HCT116 (cell line): ENCODE data around the gene TMEM204. TPM values are rescaled to one million over a fixed set of nuclear protein-coding genes. Genes with fewer than 3 reads are reported as not detected.

Experiments used
- ATAC-seq: fragments of 200-7000 bp; cut with Tn5 transposase; 2 replicates; pipeline ENCODE4 v1.9.1; 2020; ENCODE audit warnings: mild to moderate bottlenecking, moderate library complexity
- BruUV-seq: library from RNA; stranded (reverse); fragments of 400-500 nt; replicated peaks from 2 replicates; lab custom pipeline; 2021; lab: Mats Ljungman, UMichigan
- CTCF ChIA-PET: fragments of 300-600 bp; sonication (Branson Sonifier 250); formaldehyde crosslinking; loops from one replicate; lab custom pipeline; 2021; ENCODE audit warnings: antibody characterized with exemption; lab: Charles Lee
- POLR2A ChIA-PET: fragments of 300-600, 350-600 bp; sonication (Branson Sonifier 250); formaldehyde crosslinking; loops from one replicate; lab custom pipeline; 2021; ENCODE audit warnings: antibody characterized with exemption; lab: Charles Lee
- RAD21 ChIA-PET, 2 experiments: fragments of 300-600 bp; sonication (Branson Sonifier 250); formaldehyde crosslinking; loops; one replicate each; lab custom pipeline; 2023; ENCODE audit warnings: low total read pairs in 2 of 2; ENCODE audit not compliant: uncharacterized antibody in 2 of 2, unreplicated experiment in 2 of 2, low non-redundant PET in 1 of 2; lab: Charles Lee
- DNase-seq: peaks from one replicate; pipeline ENCODE4 v3.0.0-alpha.2; 2010; ENCODE audit warnings: low read depth, low spot score
- H2AFZ ChIP-seq: fragments of 200-600 bp; shearing (Covaris generic), sonication (generic); 2 replicates; pipeline ENCODE4 v1.6.1; 2017; ENCODE audit warnings: low read depth, mixed run types, mixed read lengths, antibody characterized with exemption, low read length; ENCODE audit not compliant: poor library complexity, severe bottlenecking
- H3K27ac ChIP-seq: 2 replicates; pipeline ENCODE4 v1.5.1; 2012; ENCODE audit warnings: low read depth, low read length
- H3K27me3 ChIP-seq: fragments of 200-600 bp; sonication (generic); 2 replicates; pipeline ENCODE4 v1.6.1; 2016; ENCODE audit warnings: mixed run types, low read length, mixed read lengths; ENCODE audit not compliant: insufficient read depth
- H3K36me3 ChIP-seq, 2 experiments: fragments of 200-500 bp in 1 of 2; fragments of 200-600 bp in 1 of 2; sonication (Bioruptor generic) in 1 of 2; sonication (generic) in 1 of 2; 2 replicates each; pipeline versions ENCODE4 v1.5.1 to v1.6.1; 2014 to 2016; ENCODE audit warnings: low read length in 2 of 2, inconsistent platforms in 1 of 2, mixed read lengths in 1 of 2, mixed run types in 1 of 2; ENCODE audit not compliant: insufficient read depth in 2 of 2, control insufficient read depth in 1 of 2
- H3K4me1 ChIP-seq, 2 experiments: fragments of 200-600 bp in 1 of 2; sonication (generic) in 1 of 2; 2 replicates each; pipeline versions ENCODE4 v1.5.1 to v1.6.1; 2012 to 2017; ENCODE audit warnings: low read length in 2 of 2, inconsistent platforms in 1 of 2, mild to moderate bottlenecking in 1 of 2, mixed read lengths in 1 of 2, mixed run types in 1 of 2, moderate library complexity in 1 of 2; ENCODE audit not compliant: insufficient read depth in 2 of 2, control insufficient read depth in 1 of 2
- H3K4me2 ChIP-seq: fragments of 200-600 bp; sonication (generic); 2 replicates; pipeline ENCODE4 v1.6.1; 2017; ENCODE audit warnings: mixed run types, low read length, mixed read lengths
- H3K4me3 ChIP-seq, 2 experiments: fragments of 200-600 bp in 1 of 2; sonication (generic) in 1 of 2; replicated peaks in 1 of 2; 2 replicates each; pipeline ENCODE4 v1.5.1; 2011 to 2016; ENCODE audit warnings: low read length in 2 of 2, control low read depth in 1 of 2, low read depth in 1 of 2, mild to moderate bottlenecking in 1 of 2, mixed read lengths in 1 of 2, mixed run types in 1 of 2
- H3K79me2 ChIP-seq: fragments of 200-600 bp; sonication (generic); 2 replicates; pipeline ENCODE4 v1.6.1; 2017; ENCODE audit warnings: mild to moderate bottlenecking, mixed run types, low read length, moderate library complexity, mixed read lengths; ENCODE audit not compliant: insufficient read depth
- H3K9ac ChIP-seq: fragments of 200-600 bp; sonication (generic); 2 replicates; pipeline ENCODE4 v1.6.1; 2016; ENCODE audit warnings: low read length, mixed read lengths
- H3K9me2 ChIP-seq: fragments of 200-600 bp; sonication (generic), shearing (Covaris generic); 2 replicates; pipeline ENCODE4 v1.6.1; 2017; ENCODE audit warnings: mixed run types, mild to moderate bottlenecking, moderate library complexity; ENCODE audit not compliant: insufficient read depth
- H3K9me3 ChIP-seq, 2 experiments: fragments of 200-500 bp in 1 of 2; fragments of 200-600 bp in 1 of 2; sonication (Bioruptor generic) in 1 of 2; sonication (generic) in 1 of 2; 2 replicates each; pipeline ENCODE4 v1.6.1; 2014 to 2017; ENCODE audit warnings: low read length in 2 of 2, mixed read lengths in 2 of 2, inconsistent platforms in 1 of 2, low read depth in 1 of 2, mild to moderate bottlenecking in 1 of 2, mixed run types in 1 of 2, moderate library complexity in 1 of 2; ENCODE audit not compliant: control insufficient read depth in 1 of 2, insufficient read depth in 1 of 2
- H4K20me1 ChIP-seq: fragments of 200-600 bp; sonication (generic), shearing (Covaris generic); 2 replicates; pipeline ENCODE4 v1.6.1; 2017; ENCODE audit warnings: mixed run types, mild to moderate bottlenecking, moderate library complexity; ENCODE audit not compliant: insufficient read depth
- ATF3 ChIP-seq: IDR thresholded peaks from 2 replicates; pipeline ENCODE4 v1.6.1; 2012
- CBX3 ChIP-seq: IDR thresholded peaks from 2 replicates; pipeline ENCODE4 v1.6.1; 2012; ENCODE audit warnings: low read depth
- CEBPB ChIP-seq: IDR thresholded peaks from 2 replicates; pipeline ENCODE4 v1.6.1; 2012; ENCODE audit warnings: low read depth
- EGR1 ChIP-seq: IDR thresholded peaks from 2 replicates; pipeline ENCODE4 v1.6.1; 2012; ENCODE audit warnings: low read depth
- ELF1 ChIP-seq: IDR thresholded peaks from 2 replicates; pipeline ENCODE4 v1.6.1; 2012; ENCODE audit warnings: low read depth, borderline replicate concordance
- FOSL1 ChIP-seq: IDR thresholded peaks from 2 replicates; pipeline ENCODE4 v1.6.1; 2012; ENCODE audit warnings: low read depth
- JUND ChIP-seq: IDR thresholded peaks from 2 replicates; pipeline ENCODE4 v1.6.1; 2012
- MAX ChIP-seq: IDR thresholded peaks from 2 replicates; pipeline ENCODE4 v1.6.1; 2012
- POLR2AphosphoS5 ChIP-seq: IDR thresholded peaks from 2 replicates; pipeline ENCODE4 v1.6.1; 2011; ENCODE audit warnings: mild to moderate bottlenecking, low read depth, low read length, moderate library complexity
- REST ChIP-seq: IDR thresholded peaks from 2 replicates; pipeline ENCODE4 v1.6.1; 2012; ENCODE audit warnings: low read depth
- TCF7L2 ChIP-seq: IDR thresholded peaks from 2 replicates; pipeline ENCODE4 v1.7.0; 2011; ENCODE audit warnings: borderline replicate concordance, inconsistent platforms; ENCODE audit not compliant: insufficient read depth, insufficient read length; ENCODE audit errors: extremely low read depth
- YY1 ChIP-seq: IDR thresholded peaks from 2 replicates; pipeline ENCODE4 v1.6.1; 2011; ENCODE audit warnings: low read length, low read depth, moderate library complexity, mild to moderate bottlenecking; ENCODE audit not compliant: insufficient replicate concordance; ENCODE audit errors: extremely low read depth
- ZBTB33 ChIP-seq: IDR thresholded peaks from 2 replicates; pipeline ENCODE4 v1.6.1; 2011; ENCODE audit warnings: mild to moderate bottlenecking, low read length, moderate library complexity; ENCODE audit not compliant: insufficient replicate concordance; ENCODE audit errors: extremely low read depth
- ZFX ChIP-seq: fragments of 450-650 bp; IDR thresholded peaks from 2 replicates; pipeline ENCODE4 v1.6.1; 2017
- ZNF274 ChIP-seq: fragments of 200-500 bp; sonication (Bioruptor generic); IDR thresholded peaks from 2 replicates; pipeline ENCODE4 v1.6.1; 2014; ENCODE audit warnings: mild to moderate bottlenecking, low read depth, low read length, inconsistent platforms
- intact Hi-C: fragments of 100-400 bp; cut with micrococcal nuclease; formaldehyde crosslinking; loops from 2 replicates; pipeline ENCODE4 v1.10.0; 2022
- total RNA-seq: library from RNA; stranded (reverse); gene quantifications from one replicate; pipeline ENCODE4 v1.2.1, GENCODE V29; 2021; ENCODE audit not compliant: unreplicated experiment

TMEM204 gene
- total RNA-seq, 1 experiment from 2014 or later = 0.22 TPM

- CTCF ChIA-PET = no interaction called here
- Histone ChIP-seq H3K4me3 (no peak overlapping the region), H3K4me1 (no peaks in the 10 kb centered on the region), H3K9me3 (no peaks in the 10 kb centered on the region), H2AFZ (no peak overlapping the region), H3K9ac (no peak overlapping the region), H3K27ac (no peak overlapping the region), H3K79me2 (no peaks in the 10 kb centered on the region), H3K27me3 (no peaks in the 10 kb centered on the region), H3K4me2 (no peak overlapping the region), H4K20me1 (no peaks in the 10 kb centered on the region), H3K36me3 (peaks cover 10 to 33% of the 10 kb centered on the region in 2 experiments; a peak in 3 of 4 replicates), H3K9me2 (no peaks in the 10 kb centered on the region)
- intact Hi-C loops = no loop called here
- BruUV-seq = no TSS peak
- POLR2A ChIA-PET = no interaction called here
- RAD21 ChIA-PET = no interaction called here
- no peak for TF ChIP-seq CBX3
- TF ChIP-seq YY1 = no peak
- TF ChIP-seq REST = no peak
- no peak for TF ChIP-seq CEBPB
- TF ChIP-seq TCF7L2 = no peak
- no peak for TF ChIP-seq ATF3
- no peak for TF ChIP-seq ELF1
- TF ChIP-seq EGR1 = no peak
- no peak for TF ChIP-seq ZFX
- TF ChIP-seq MAX = no peak
- no peak for TF ChIP-seq JUND
- TF ChIP-seq POLR2AphosphoS5 = no peak
- no peak for TF ChIP-seq ZBTB33
- TF ChIP-seq FOSL1 = no peak
- no peak for TF ChIP-seq ZNF274
- DNase-seq (no peak), ATAC-seq (no peak)
These were observed 31.1 kb upstream of the TMEM204 start for GRCh38 chr16:1502092-1503004.
